K562 (cell line): Measurements from ENCODE around the gene P3H1. TPM values are rescaled to one million over a fixed set of nuclear protein-coding genes. Genes with fewer than 3 reads are reported as not detected.

Experiments
- CHD2 ChIP-seq: IDR thresholded peaks from 2 replicates; pipeline ENCODE4 v1.6.1; 2011; ENCODE audit warnings: low read depth, low read length
- CHD7 ChIP-seq: fragments of 200-600 bp; sonication (generic); IDR thresholded peaks from one replicate; pipeline ENCODE4 v1.6.1; 2012; ENCODE audit warnings: mild to moderate bottlenecking, low read depth, low read length, inconsistent platforms
- ERF ChIP-seq: fragments of 450-650 bp; formaldehyde crosslinking; IDR thresholded peaks from 2 replicates; pipeline ENCODE4 v1.4.0; 2020; ENCODE audit warnings: mild to moderate bottlenecking, mixed read lengths
- FUS ChIP-seq: fragments of 200-400 bp; formaldehyde crosslinking; optimal IDR thresholded peaks from 2 replicates; pipeline ENCODE3; 2017; ENCODE audit warnings: low read depth, low read length
- KDM2B ChIP-seq: fragments of 250-450 bp; sonication (Bioruptor Pico); IDR thresholded peaks from 2 replicates; pipeline ENCODE4 v1.8.0; 2021; ENCODE audit warnings: mild to moderate bottlenecking, moderate library complexity
- PCBP1 ChIP-seq: fragments of 200-400 bp; formaldehyde crosslinking; IDR thresholded peaks from 2 replicates; pipeline ENCODE4 v1.6.1; 2018; ENCODE audit warnings: mild to moderate bottlenecking, low read depth, low read length; ENCODE audit not compliant: poor library complexity, severe bottlenecking
- PHB ChIP-seq: fragments of 250-450 bp; sonication (Bioruptor Pico); IDR thresholded peaks from 2 replicates; pipeline ENCODE4 v1.5.0; 2021
- SAP30 ChIP-seq: fragments of 200-600 bp; sonication (generic); IDR thresholded peaks from 2 replicates; pipeline ENCODE4 v1.6.1; 2012; ENCODE audit warnings: borderline replicate concordance, low read depth, mild to moderate bottlenecking, moderate library complexity, low read length, control low read depth, inconsistent platforms; ENCODE audit not compliant: insufficient read depth, poor library complexity, severe bottlenecking
- ZNF212 ChIP-seq: fragments of 450-650 bp; formaldehyde crosslinking; IDR thresholded peaks from 2 replicates; pipeline ENCODE4 v1.4.0; 2020; ENCODE audit warnings: mild to moderate bottlenecking
- ZNF717 ChIP-seq: fragments of 250-450 bp; sonication (Bioruptor Pico); IDR thresholded peaks from 2 replicates; pipeline ENCODE4 v1.5.0; 2021
- polyA plus RNA-seq, 8 experiments: library from polyadenylated mRNA; depleted of rRNA in 4 of 8; stranded (reverse) in 5 of 8; unstranded in 3 of 8; fragments of >200 nt; fragmentation: Nextera tagmentation in 2 of 8; fragmentation: Illumina TruSeq in 1 of 8; extraction: Ambion mirVana in 2 of 8; extraction: Trizol in 1 of 8; gene quantifications; 2 replicates each; pipeline versions ENCODE4 v1.2.1 to v1.2.3, GENCODE V29; 2011 to 2014; ENCODE audit warnings: inconsistent platforms in 1 of 8, missing spikeins in 1 of 8
- total RNA-seq, 7 experiments: library from RNA; depleted of rRNA in 6 of 7; stranded (reverse); fragments of >200 nt in 6 of 7; fragmentation: Illumina TruSeq in 2 of 7; extraction: Trizol in 2 of 7; gene quantifications; 2 replicates each; pipeline versions ENCODE4 v1.2.1 to v1.2.3, GENCODE V29; 2011 to 2021; ENCODE audit warnings: low replicate concordance in 1 of 7
- TF ChIP-seq, protein P1 (sequence below): fragments of 450-650 bp; IDR thresholded peaks from 2 replicates; pipeline ENCODE4 v1.6.1; 2016; ENCODE audit warnings: antibody characterized with exemption
- TF ChIP-seq, protein P2 (sequence below): fragments of 450-650 bp; formaldehyde crosslinking; IDR thresholded peaks from 2 replicates; pipeline ENCODE4 v1.4.0; 2020; ENCODE audit warnings: mild to moderate bottlenecking, moderate library complexity

Gene P3H1
- total and polyA plus RNA-seq, 9 of the 15 experiments (the other 6 are each of a cell fraction or from before 2014, with no cell fraction given) = 1.7 to 81.7 (median 45.7) TPM

- TF ChIP-seq CHD7 = no peak
- TF ChIP-seq, protein P1, sequence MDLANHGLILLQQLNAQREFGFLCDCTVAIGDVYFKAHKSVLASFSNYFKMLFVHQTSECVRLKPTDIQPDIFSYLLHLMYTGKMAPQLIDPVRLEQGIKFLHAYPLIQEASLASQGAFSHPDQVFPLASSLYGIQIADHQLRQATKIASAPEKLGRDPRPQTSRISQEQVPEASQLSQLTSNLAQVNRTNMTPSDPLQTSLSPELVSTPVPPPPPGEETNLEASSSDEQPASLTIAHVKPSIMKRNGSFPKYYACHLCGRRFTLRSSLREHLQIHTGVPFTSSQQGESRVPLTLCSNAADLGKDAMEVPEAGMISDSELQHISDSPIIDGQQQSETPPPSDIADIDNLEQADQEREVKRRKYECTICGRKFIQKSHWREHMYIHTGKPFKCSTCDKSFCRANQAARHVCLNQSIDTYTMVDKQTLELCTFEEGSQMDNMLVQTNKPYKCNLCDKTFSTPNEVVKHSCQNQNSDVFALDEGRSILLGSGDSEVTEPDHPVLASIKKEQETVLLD = peak; percentile 94
- TF ChIP-seq ZNF212 = no peak
- peak; percentile 72; the same call in 1 of the 2 replicates for TF ChIP-seq KDM2B (CRISPR knock-in tag)
- peak; percentile 75 for TF ChIP-seq PCBP1
- peak; percentile 78; the same call in 1 of the 2 replicates for TF ChIP-seq ERF (CRISPR knock-in tag)
- TF ChIP-seq CHD2 = peak; percentile 58; the same call in 1 of the 2 replicates
- TF ChIP-seq FUS = peak; percentile 44
- TF ChIP-seq ZNF717 = no peak
- peak; percentile 96 for TF ChIP-seq PHB (CRISPR knock-in tag)
- TF ChIP-seq, protein P2, sequence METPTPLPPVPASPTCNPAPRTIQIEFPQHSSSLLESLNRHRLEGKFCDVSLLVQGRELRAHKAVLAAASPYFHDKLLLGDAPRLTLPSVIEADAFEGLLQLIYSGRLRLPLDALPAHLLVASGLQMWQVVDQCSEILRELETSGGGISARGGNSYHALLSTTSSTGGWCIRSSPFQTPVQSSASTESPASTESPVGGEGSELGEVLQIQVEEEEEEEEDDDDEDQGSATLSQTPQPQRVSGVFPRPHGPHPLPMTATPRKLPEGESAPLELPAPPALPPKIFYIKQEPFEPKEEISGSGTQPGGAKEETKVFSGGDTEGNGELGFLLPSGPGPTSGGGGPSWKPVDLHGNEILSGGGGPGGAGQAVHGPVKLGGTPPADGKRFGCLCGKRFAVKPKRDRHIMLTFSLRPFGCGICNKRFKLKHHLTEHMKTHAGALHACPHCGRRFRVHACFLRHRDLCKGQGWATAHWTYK (CRISPR knock-in tag) = peak; percentile 80; the same call in 1 of the 2 replicates
- TF ChIP-seq SAP30 = peak; percentile 80
These were observed at the start of gene P3H1, which contains the start of gene C1orf50 (continued) for GRCh38 chr1:42766741-42767509.
